Raji (cell line): ENCODE measurements around the gene SYCP2L.

ENCODE experiments used
- POLR2A ChIP-seq: IDR thresholded peaks from 2 replicates; pipeline ENCODE4 v1.6.1; 2011; ENCODE audit warnings: low read depth, low read length, control low read depth; ENCODE audit not compliant: insufficient read depth

SYCP2L gene

GRCh38 chr6:10977231-10977968 lies 90.5 kb downstream of the SYCP2L start:
- TF ChIP-seq POLR2A: no peak

DNA sequence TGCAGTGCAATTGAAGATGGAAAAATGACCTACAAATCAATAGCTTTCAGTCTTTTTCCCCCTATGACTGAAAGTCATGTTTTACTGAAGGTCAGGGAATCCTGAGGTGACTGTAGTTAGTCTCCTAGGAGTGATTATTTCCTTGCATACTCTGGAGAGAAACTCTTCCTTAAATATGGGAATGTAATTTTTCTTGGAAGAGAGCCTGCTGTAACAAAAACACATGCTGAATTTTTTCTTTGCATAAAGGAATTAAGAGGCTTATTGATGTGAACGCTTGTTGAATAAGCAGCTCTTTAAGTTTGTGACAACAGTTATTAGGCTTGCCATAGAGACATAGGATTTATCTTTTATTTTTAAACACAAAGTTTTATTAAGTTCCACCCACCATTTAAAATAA lies 92.8 kb downstream of the SYCP2L start:
- TF ChIP-seq POLR2A: no peak

DNA sequence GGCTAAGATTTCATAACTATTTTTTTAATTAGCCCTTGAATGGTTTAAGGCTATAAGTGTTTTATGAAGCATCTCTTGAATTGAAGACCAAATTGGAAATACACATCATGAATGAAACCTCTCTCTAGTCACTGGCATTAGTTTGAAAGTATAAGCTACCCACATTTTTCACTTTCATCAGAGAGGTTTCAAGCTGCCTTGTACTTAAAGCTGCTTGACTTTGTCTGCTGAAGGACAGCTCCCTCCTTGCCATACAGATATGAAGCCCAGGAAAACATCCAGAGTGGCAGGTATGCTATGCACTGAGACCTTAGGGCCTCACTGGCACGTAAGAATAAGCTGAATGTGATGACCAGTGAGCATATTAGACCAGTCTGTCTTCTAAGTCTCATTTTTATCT lies 94.6 kb downstream of the SYCP2L start:
- TF ChIP-seq POLR2A: no peak

GRCh38 chr6:10989587-10989986 lies 102.7 kb downstream of the SYCP2L start:
- TF ChIP-seq POLR2A: no peak

DNA sequence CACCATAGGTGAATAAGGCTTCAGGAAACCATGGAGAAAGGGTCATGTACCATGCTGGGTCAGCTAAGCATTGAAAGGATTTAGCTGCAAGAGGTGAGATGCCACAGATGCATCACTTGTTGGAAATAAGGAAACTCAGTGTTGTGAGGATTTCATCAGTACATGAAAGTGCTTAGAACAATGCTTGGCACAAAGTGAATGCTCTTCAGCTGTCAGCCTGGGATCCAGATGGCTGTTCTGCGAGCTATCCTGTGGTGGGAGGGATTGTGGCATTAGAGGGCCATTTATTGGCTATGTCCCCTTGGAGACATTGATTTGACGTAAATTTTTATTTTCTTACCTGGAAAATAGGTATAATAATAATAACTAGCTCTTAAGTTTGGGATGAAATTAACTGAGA lies 104.3 kb downstream of the SYCP2L start:
- no peak for TF ChIP-seq POLR2A

GRCh38 chr6:10993896-10994295 lies 107.0 kb downstream of the SYCP2L start:
- TF ChIP-seq POLR2A: no peak

GRCh38 chr6:10995114-10995707 lies 108.4 kb downstream of the SYCP2L start:
- no peak for TF ChIP-seq POLR2A

- TF ChIP-seq POLR2A: no peak
Measured at GRCh38 chr6:10999994-11000393, 113.1 kb downstream of the SYCP2L start.

DNA sequence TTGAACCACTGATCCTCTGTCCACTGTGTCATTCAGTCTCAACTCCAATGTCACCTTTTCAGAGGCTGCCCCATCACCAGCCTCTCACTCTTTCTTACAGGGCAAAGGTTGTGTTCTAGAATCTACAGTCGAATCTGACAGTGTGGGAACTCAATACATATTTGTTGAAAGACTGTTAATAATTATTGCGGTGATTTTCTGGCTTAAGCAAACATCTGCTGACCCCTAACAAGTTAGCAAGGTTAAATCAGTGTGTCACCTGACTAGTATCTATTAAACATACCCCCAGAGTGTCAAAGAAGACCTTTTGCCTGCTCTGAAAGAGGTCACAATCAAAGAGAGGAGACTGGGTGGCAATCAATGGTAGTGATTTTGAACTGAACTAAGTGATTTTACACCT lies 115.3 kb downstream of the SYCP2L start:
- TF ChIP-seq POLR2A: no peak

DNA sequence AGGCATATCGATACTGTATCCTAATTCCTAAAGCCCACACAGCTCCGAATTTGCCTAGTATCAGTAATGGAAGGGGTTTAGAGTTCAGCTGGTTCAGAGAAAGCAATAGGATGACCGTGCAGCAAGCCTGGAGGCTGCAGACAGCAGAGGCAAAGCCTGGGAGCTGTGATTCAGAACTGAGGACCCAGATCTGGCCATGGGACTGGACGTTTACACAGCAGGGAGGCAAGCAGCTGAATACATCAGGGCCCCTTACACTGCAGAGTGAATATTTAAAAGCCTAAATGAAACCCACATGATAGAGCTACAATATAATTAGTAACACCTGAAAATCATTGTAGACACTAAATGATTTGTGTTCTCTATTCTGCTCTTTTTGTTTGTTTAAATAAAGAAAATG lies 119.2 kb downstream of the SYCP2L start:
- TF ChIP-seq POLR2A: no peak

GRCh38 chr6:11007715-11008608 lies 121.1 kb downstream of the SYCP2L start:
- TF ChIP-seq POLR2A: no peak

GRCh38 chr6:11008821-11009220 lies 122.0 kb downstream of the SYCP2L start:
- TF ChIP-seq POLR2A: no peak

GRCh38 chr6:11009353-11009752 lies 122.5 kb downstream of the SYCP2L start:
- TF ChIP-seq POLR2A: no peak

GRCh38 chr6:11011787-11012234 lies 125.0 kb downstream of the SYCP2L start:
- TF ChIP-seq POLR2A: no peak

GRCh38 chr6:11012295-11012754 lies 125.5 kb downstream of the SYCP2L start:
- no peak for TF ChIP-seq POLR2A
